Natural killer cell treated with Interleukin-12 subunit alpha and Interleukin-12 subunit beta and Interleukin-15 and Interleukin-18, amount 100 ng/mL, for 72 hours (primary cell): ENCODE measurements around the gene RFTN1. TPM values are rescaled to one million over a fixed set of nuclear protein-coding genes. Genes with fewer than 3 reads are reported as not detected.
A peak's percentile ranks its signal among the peaks of the same experiment; 100 is the strongest.

ENCODE experiments used
- ATAC-seq, 2 donors: fragments of 150-1000 bp; cut with Tn5 transposase in 1 of 2; sonication (Bioruptor Pico), chemical (Tn5 transposase) in 1 of 2; 2 replicates each; pipeline ENCODE4 v1.10.0; 2021
- DNase-seq: peaks from one replicate; pipeline ENCODE4 v3.0.0; 2022; ENCODE audit warnings: low spot score
- H3K27ac Mint-ChIP-seq, 2 donors: 1 replicate in 1 of 2; 2 replicates in 1 of 2; pipeline ENCODE4 v1.8.0; 2022; ENCODE audit warnings: mixed read lengths in 2 of 2, mild to moderate bottlenecking in 1 of 2, moderate library complexity in 1 of 2
- H3K27me3 Mint-ChIP-seq, 2 donors: 1 replicate in 1 of 2; 2 replicates in 1 of 2; pipeline ENCODE4 v1.8.0; 2022; ENCODE audit warnings: mixed read lengths in 2 of 2
- H3K36me3 Mint-ChIP-seq: one replicate; pipeline ENCODE4 v1.8.0; 2022; ENCODE audit warnings: mixed read lengths
- H3K4me1 Mint-ChIP-seq, 2 donors: 1 replicate in 1 of 2; 2 replicates in 1 of 2; pipeline ENCODE4 v1.8.0; 2022; ENCODE audit warnings: low read depth in 2 of 2, mixed read lengths in 2 of 2, mild to moderate bottlenecking in 1 of 2
- H3K4me3 Mint-ChIP-seq: one replicate; pipeline ENCODE4 v1.8.0; 2022; ENCODE audit warnings: mixed read lengths
- H3K9me3 Mint-ChIP-seq: 2 replicates; pipeline ENCODE4 v1.8.0; 2022; ENCODE audit warnings: mixed read lengths
- total RNA-seq, 2 donors: library from RNA; stranded (reverse); gene quantifications; one replicate each; pipeline ENCODE4 v1.2.3, GENCODE V29; 2022

The RFTN1 gene
- total RNA-seq, 2 donors from 2014 or later: 194 to 201 TPM

DNA sequence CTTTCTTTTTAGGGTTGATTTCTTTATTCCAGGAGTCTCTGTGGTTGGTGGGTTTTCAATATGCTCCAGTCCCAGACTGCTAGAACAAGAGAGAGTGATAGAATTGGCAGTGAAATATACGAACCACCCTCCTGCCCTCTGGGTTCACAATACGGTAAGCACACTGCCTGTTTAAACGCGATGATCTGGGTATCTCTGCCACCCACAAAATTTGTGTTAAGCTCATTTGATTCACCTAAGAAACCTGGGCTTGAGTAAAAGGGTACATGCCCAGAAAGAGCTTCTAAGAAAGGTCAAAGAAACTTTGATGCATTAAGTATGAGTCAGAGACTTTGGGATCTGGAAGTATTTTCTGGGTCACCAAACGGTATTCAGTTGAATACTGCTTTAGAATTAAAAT lies 218.7 kb downstream of the RFTN1 start:
- no peaks in the 10 kb centered on the region for H3K27me3 Mint-ChIP-seq
- peaks cover 48% of the 10 kb centered on the region for H3K36me3 Mint-ChIP-seq
- H3K9me3 Mint-ChIP-seq: peaks cover 5% of the 10 kb centered on the region
- H3K27ac Mint-ChIP-seq: no peak overlapping the region
- H3K4me3 Mint-ChIP-seq: no peak overlapping the region
- no peak for ATAC-seq
- H3K4me1 Mint-ChIP-seq: peaks cover 49 to 61% of the 10 kb centered on the region in 2 donors
- no peak for DNase-seq

DNA sequence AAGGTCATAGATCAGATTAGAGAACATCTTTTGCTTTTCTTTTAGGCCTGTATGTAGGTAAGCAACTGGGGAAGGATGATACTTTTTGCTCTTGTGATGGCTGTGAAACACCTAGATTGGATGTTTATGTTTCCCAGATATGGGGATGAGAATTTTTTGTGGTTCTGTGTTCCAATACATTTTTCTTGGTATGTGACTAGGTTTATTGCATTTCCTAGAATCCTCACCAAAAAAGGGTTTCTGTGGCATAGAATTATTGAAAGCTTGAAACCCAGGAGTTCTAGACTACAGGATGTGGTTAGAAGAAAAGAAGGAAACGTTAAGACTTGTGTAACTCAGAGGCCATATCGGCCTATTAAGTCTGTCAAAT lies 222.7 kb downstream of the RFTN1 start:
- ATAC-seq (peak; percentile 64 to 71), DNase-seq (no peak)
- peaks cover 5% of the 10 kb centered on the region for H3K9me3 Mint-ChIP-seq
- peak overlapping the region; percentile 85 for H3K4me3 Mint-ChIP-seq
- no peaks in the 10 kb centered on the region for H3K27me3 Mint-ChIP-seq
- H3K36me3 Mint-ChIP-seq: peaks cover 28% of the 10 kb centered on the region
- H3K27ac Mint-ChIP-seq: peak overlapping the region; percentile 89 to 90
- peaks cover 72 to 78% of the 10 kb centered on the region in 2 donors for H3K4me1 Mint-ChIP-seq

DNA sequence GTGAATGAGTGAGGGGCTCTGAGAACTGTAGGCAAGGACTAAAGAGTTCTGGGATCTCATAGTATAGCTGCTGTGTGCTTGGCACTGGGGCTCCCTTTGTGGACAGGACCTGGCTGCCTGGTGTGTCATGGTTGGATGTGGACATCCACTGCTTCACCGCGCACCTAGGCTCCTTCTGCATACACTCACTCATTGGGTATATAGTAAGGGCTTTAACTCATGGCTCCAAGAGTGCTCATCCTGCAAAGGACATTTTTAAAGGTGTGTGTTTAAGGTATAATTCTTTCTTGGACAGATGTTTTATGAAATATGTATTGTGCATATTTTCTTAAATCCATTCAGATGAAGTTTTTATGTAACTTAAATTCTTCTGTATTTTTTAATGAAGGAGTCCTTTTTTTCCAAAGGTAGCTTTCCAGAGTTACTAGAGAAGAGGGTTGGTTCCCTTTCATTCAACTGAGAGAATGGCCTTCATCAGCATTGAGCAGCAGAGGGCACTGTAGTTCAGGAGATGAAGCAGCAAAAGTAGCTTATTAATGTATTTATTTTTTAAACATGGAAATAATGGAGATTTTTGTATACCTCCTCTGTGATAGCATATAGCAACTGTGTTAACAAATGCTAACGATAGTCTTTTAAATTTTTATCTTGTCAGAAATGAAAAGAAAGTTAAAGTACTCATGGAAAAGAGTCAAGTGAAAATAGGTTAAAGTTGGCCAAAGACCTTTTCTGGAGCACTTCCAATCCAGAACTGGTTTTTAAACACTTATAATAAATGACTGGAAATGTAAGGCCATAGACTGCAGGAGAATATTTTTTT lies 223.3 kb downstream of the RFTN1 start:
- Mint-ChIP-seq H3K27ac (peak overlapping the region; percentile 89 to 90), H3K4me3 (peak overlapping the region; percentile 85), H3K27me3 (no peaks in the 10 kb centered on the region), H3K36me3 (peaks cover 23% of the 10 kb centered on the region), H3K9me3 (peaks cover 5% of the 10 kb centered on the region), H3K4me1 (peaks cover 69 to 78% of the 10 kb centered on the region in 2 donors)
- ATAC-seq (no peak), DNase-seq (no peak)

DNA sequence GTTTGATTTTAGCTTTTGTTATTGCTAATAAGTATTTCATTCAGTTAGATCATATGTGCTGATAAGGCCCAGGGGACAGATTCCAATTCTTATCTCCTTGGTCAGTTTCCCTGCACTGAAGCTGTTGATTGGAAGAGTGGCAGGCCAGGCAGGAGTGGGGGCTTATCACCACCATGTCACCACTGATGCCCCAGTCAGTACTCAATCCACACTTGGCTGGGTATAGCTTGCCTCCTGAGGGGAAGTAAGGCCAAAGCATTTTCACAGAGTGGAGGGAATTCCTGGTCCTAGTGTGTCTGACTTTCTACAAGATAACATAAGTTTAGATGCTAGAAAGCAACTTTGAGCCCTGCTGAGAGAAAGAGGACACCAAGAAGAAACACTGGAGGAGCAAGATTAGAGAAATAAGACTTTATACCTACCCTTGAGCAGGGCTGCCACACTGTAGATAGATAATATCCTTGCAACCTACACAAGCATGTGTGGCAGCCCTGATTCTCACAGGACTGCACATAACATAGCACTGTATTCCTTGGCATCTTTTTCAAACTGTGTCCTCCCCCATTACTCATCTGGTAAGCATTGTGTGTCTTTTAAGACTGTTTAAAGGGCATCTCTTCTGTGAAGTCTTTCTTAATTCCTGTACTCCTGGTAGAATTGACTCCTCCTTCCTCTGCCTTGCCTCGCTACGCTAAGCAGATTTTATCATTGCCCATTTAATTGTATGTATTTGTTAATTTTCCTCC lies 224.2 kb downstream of the RFTN1 start:
- H3K36me3 Mint-ChIP-seq: peaks cover 24% of the 10 kb centered on the region
- H3K27ac Mint-ChIP-seq: peak overlapping the region; percentile 89 to 90
- ATAC-seq: no peak
- peaks cover 5% of the 10 kb centered on the region for H3K9me3 Mint-ChIP-seq
- no peaks in the 10 kb centered on the region for H3K27me3 Mint-ChIP-seq
- DNase-seq: no peak
- peaks cover 75 to 85% of the 10 kb centered on the region in 2 donors for H3K4me1 Mint-ChIP-seq
- H3K4me3 Mint-ChIP-seq: peak overlapping the region; percentile 85

DNA sequence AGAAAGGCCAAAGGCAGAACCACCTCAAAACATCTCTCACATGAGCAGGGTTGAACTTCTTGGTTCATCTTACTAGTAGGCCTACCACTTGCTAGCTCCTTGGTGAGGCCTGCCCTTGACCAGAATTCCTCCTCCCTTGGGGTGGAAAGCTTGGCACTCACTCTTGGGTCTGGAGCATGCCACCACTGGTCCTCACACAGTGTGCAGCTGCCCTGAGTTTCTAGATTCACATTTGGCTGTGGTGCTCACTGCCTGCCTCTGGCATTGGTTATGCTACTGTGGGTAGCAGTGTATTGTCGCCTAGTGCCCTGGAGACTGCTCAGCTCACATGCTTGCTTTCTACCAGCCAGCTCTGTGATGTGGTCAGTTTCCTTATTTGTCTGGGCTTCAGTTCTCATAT lies 224.8 kb downstream of the RFTN1 start:
- Mint-ChIP-seq H3K27ac (peak overlapping the region; percentile 89 to 90), H3K27me3 (no peaks in the 10 kb centered on the region), H3K9me3 (peaks cover 5% of the 10 kb centered on the region), H3K4me3 (peak overlapping the region; percentile 85), H3K36me3 (peaks cover 20% of the 10 kb centered on the region), H3K4me1 (peaks cover 74 to 85% of the 10 kb centered on the region in 2 donors)
- DNase-seq (no peak), ATAC-seq (peak in 1 of 2 donors; percentile 12)

DNA sequence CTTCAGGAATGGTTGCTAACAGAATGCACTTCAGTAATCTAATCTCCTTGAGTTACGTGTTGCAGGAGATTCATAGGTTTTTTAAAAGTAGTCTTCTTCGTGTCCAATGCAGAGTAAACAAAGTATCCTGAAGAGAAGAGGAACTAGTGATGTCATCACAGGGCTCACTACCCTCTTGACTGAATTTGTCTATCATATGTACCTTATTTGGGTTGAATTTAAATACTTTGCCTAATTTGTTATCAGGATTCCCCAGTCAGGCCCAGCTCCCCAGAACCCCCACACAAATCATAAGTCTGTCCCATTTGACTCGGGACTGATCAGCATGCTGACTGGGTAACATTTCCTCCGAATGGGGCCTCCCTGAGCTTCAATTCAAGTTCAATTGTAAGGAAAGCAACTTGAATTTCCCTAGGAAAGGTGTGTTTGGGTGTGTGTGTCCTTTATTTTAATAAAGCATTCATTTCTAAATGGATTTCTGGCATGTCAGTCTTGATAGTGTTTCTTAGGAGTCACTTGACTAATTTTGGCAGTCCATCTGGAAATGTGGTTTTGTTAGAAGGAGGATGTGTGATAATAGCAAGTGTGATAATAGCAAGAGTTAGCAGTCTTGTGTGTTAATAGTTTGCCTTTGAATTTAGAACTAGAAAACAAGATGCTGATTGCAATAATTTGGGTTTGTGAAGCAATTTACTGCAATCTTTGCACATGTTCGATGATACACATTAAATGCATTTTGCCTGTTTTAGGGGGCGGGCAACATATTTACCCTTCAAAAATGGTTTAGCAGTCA lies 226.6 kb downstream of the RFTN1 start:
- Mint-ChIP-seq H3K27ac (peak overlapping the region; percentile 89 to 90), H3K4me1 (peaks cover 66 to 80% of the 10 kb centered on the region in 2 donors), H3K9me3 (no peaks in the 10 kb centered on the region), H3K27me3 (no peaks in the 10 kb centered on the region), H3K36me3 (peaks cover 23% of the 10 kb centered on the region), H3K4me3 (peak overlapping the region; percentile 85)
- ATAC-seq (no peak), DNase-seq (no peak)

DNA sequence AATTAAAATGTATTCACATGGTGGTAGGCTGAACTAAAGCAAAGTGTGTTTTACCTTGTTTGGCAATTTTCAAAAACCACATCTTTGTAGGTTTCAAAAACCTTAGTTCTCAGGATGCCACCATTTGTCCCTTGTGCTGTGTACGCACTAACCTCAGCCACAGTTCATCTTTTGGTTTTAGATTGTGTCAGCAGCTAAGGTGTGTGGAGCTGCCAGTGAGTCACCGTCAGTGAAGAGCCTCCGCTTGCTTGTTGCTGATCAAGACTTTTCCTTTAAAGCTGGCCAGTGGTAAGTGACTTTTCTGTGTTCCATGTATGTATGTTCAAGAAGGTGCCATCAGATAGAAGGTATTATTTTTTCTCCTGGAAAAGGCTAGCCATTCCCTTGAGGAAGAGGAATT lies 227.3 kb downstream of the RFTN1 start:
- peaks cover 23% of the 10 kb centered on the region for H3K36me3 Mint-ChIP-seq
- H3K9me3 Mint-ChIP-seq: no peaks in the 10 kb centered on the region
- ATAC-seq (peak; percentile 95 to 96), DNase-seq (peak; percentile 77)
- no peaks in the 10 kb centered on the region for H3K27me3 Mint-ChIP-seq
- peak overlapping the region; percentile 89 to 90 for H3K27ac Mint-ChIP-seq
- peaks cover 60 to 72% of the 10 kb centered on the region in 2 donors for H3K4me1 Mint-ChIP-seq
- H3K4me3 Mint-ChIP-seq: peak overlapping the region; percentile 85

DNA sequence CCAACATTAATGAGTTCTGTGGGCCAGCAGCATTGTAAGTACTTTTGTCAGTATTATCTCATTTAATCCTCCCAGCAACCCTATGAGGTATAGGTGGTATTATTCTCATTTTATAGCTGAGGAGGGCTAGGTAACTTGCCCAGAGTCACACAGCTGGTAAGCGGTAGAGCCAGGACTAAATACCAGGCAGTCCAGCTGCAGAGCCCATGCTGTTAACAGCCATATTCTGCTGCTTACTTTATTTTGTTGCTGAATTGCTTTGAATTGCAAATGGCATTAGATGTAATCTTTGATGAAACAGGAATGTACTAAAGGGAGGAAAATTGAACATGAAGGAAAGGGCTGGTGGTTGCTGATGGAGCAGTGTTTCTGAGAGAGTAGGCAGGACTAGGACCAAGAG lies 228.9 kb downstream of the RFTN1 start:
- no peak for ATAC-seq
- DNase-seq: no peak
- H3K4me1 Mint-ChIP-seq: peaks cover 46 to 57% of the 10 kb centered on the region in 2 donors
- H3K27ac Mint-ChIP-seq: peak overlapping the region; percentile 89 to 90
- peak overlapping the region; percentile 53 for H3K4me3 Mint-ChIP-seq
- H3K9me3 Mint-ChIP-seq: no peaks in the 10 kb centered on the region
- H3K27me3 Mint-ChIP-seq: no peaks in the 10 kb centered on the region
- H3K36me3 Mint-ChIP-seq: peaks cover 23% of the 10 kb centered on the region

DNA sequence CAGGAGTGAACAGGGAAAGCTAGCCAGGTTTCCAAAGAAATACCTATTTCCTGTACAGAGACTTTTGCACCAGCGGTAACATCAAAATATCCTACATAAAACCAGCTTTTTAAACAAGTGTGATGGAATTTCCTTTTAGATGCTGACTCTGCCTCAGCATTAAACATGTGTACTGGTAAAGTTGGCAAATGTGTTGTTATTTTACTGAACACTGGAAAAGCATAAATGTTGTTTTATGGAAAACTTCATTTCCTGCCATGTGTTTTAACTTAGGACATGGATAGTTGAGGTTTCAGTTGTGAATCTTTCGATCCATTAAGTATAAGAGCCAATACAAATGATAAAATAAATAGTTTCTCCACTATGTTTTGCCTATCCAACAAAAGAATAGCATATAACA lies 232.8 kb downstream of the RFTN1 start:
- no peaks in the 10 kb centered on the region for H3K27me3 Mint-ChIP-seq
- no peak for DNase-seq
- ATAC-seq: no peak
- no peaks in the 10 kb centered on the region for H3K9me3 Mint-ChIP-seq
- H3K36me3 Mint-ChIP-seq: peaks cover 28% of the 10 kb centered on the region
- H3K4me1 Mint-ChIP-seq: peaks cover 12 to 17% of the 10 kb centered on the region in 2 donors
- H3K4me3 Mint-ChIP-seq: no peak overlapping the region
- H3K27ac Mint-ChIP-seq: no peak overlapping the region

DNA sequence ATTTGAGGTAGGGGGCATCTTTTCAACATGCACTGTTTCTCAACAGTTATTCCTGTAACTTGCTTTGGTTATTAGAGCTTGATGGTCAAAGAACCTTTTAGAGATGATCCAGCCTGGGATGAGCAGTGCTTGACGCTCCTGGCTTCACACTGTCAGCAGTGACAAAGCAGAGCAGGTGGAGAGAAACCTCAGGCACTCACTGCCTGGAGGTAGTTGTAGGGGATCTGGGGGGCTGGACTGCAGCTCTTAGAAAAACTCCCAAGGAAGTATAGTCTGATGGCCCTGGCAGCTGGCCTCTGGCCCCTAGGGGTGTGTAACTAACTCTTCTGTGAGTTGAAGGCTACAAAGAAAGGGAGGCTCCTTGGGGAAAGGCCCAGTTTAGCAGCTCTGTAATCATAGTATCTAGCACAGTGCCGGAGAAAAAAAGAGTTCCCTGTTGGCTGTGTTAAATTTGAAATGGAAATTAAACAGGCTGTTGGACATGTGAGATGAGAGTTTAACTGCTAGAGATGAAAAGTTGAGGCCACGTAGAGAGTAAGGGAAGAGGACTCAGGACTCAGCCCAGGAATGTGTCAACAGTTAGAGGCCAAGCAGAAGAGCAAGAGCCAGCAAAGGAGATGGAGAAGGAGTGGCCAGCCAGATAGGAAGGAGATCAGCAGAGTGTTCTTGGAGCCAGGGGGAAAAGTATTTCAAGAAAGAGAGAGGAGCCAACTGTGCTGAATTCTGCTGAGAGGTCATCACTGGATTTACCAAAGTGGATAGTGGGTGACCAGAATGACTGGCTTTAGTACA lies 234.3 kb downstream of the RFTN1 start:
- Mint-ChIP-seq H3K27ac (no peak overlapping the region), H3K4me1 (peaks cover 4 to 5% of the 10 kb centered on the region in 2 donors), H3K9me3 (no peaks in the 10 kb centered on the region), H3K27me3 (no peaks in the 10 kb centered on the region), H3K4me3 (no peak overlapping the region), H3K36me3 (peaks cover 22% of the 10 kb centered on the region)
- ATAC-seq (no peak), DNase-seq (no peak)

DNA sequence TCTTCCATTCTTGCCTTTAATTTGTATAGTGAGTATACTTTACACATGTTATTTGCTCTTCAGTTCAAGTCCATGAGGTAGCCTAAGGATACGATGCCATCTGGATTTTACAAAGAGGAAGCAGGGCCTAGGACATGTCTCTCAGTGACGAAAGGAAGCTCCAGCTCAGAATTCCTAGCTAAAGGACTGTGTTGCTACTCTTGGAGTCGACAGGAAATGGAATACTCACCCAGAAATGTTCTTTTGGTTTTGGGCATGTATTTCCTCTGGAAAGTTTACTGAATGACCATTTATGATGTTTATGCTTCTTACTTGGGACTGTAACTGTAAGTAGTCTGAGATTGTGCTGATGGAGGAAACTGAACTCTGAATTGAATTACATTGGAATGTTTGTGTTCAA lies 236.0 kb downstream of the RFTN1 start:
- Mint-ChIP-seq H3K36me3 (peaks cover 10% of the 10 kb centered on the region), H3K27me3 (no peaks in the 10 kb centered on the region), H3K9me3 (no peaks in the 10 kb centered on the region), H3K4me3 (no peak overlapping the region), H3K27ac (peak overlapping the region in 1 of 2 donors; percentile 19), H3K4me1 (no peaks in the 10 kb centered on the region)
- ATAC-seq: no peak
- DNase-seq: no peak

DNA sequence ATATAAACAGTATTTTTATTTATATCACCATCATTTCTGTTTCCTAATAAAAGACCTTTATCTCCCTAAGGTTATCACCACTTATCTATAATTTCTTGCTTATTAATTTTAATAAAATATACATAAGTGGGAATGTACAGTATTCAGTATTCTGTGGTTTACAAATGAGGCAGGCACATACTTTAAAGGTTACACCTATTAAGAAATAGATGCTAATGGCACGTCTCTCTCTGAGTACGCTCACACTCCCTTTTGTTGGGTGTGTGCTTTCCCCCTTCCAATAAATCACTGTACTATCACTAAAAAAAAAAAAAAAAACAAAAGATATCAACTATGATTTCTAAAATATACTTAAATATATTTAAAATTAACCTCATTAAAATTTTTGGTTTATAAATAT lies 239.6 kb downstream of the RFTN1 start:
- H3K27me3 Mint-ChIP-seq: no peaks in the 10 kb centered on the region
- H3K27ac Mint-ChIP-seq: no peak overlapping the region
- H3K9me3 Mint-ChIP-seq: no peaks in the 10 kb centered on the region
- ATAC-seq (no peak), DNase-seq (no peak)
- no peaks in the 10 kb centered on the region for H3K4me1 Mint-ChIP-seq
- peaks cover 12% of the 10 kb centered on the region for H3K36me3 Mint-ChIP-seq
- H3K4me3 Mint-ChIP-seq: no peak overlapping the region

DNA sequence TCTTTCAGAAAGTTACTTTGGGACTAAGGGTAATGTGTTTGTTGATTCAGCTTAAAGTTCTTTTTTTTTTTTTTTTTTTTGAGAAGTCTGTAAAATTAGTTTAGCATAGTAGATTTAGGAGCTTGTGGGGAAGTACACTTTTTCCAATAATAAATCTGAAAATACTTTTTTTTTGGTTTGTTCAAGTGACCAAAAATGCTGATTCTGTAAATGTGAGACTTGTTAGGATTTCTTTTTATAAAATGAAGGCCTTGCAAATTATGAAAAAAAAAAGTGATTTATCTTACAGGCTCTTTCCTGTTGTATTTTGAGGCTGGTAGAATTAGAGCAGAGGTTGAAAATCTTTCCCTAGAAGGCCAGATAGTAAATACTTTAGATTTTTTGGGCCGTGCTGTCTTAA lies 240.9 kb downstream of the RFTN1 start:
- DNase-seq (no peak), ATAC-seq (no peak)
- Mint-ChIP-seq H3K27ac (no peak overlapping the region), H3K4me3 (no peak overlapping the region), H3K4me1 (no peaks in the 10 kb centered on the region), H3K36me3 (peaks cover 10% of the 10 kb centered on the region), H3K27me3 (no peaks in the 10 kb centered on the region), H3K9me3 (no peaks in the 10 kb centered on the region)
